Measurements from ENCODE around the gene PPP1R1B. TPM values are rescaled to one million over a fixed set of nuclear protein-coding genes. Genes with fewer than 3 reads are reported as not detected.

Gene PPP1R1B
- total and polyA plus RNA-seq, 12 donors: 0.32 to 58.0 (median 13.0) TPM; not detected in 1

GRCh38 chr17:39683295-39683939, 56.7 kb downstream of the PPP1R1B start:
- Histone ChIP-seq H3K9me3 (replicated peaks in 1 of 3) (no peaks in the 10 kb centered on the region), H3K36me3 (replicated peaks in 1 of 2) (no peaks in the 10 kb centered on the region)
- no peak for DNase-seq

GRCh38 chr17:39684369-39685192, 57.8 kb downstream of the PPP1R1B start:
- H3K9me3 ChIP-seq (replicated peaks in 1 of 3): no peaks in the 10 kb centered on the region
- 90 to 98% (median 93%) methylated on average over 12 of the region's 12 CpGs for WGBS, 4 donors
- no peaks in the 10 kb centered on the region for H3K27me3 ChIP-seq
- TF ChIP-seq POLR2A (IDR thresholded peaks at IDR 0.05) (no peak), CTCF (IDR thresholded peaks at IDR 0.05) (no peak)
- no peak overlapping the region for H3K27ac ChIP-seq
- H3K4me3 ChIP-seq: no peak overlapping the region
- intact Hi-C loops (cut with DNase I): no loop called here
- H3K4me1 ChIP-seq (replicated peaks in 1 of 2): peaks cover 8 to 14% of the 10 kb centered on the region in 2 donors
- H3K36me3 ChIP-seq (replicated peaks in 1 of 2): no peaks in the 10 kb centered on the region
- DNase-seq: no peak

More at GRCh38 chr17:39683295-39683939, 56.7 kb downstream of the PPP1R1B start:
- no peak overlapping the region for H3K4me3 ChIP-seq
- TF ChIP-seq CTCF (IDR thresholded peaks at IDR 0.05) (no peak), POLR2A (IDR thresholded peaks at IDR 0.05) (no peak)
- peaks cover 4 to 8% of the 10 kb centered on the region in 2 donors for H3K4me1 ChIP-seq (replicated peaks in 1 of 2)
- 85 to 91% (median 85%) methylated on average over 9 of the region's 9 CpGs for WGBS, 4 donors
- no peaks in the 10 kb centered on the region for H3K27me3 ChIP-seq
- intact Hi-C loops (cut with DNase I): no loop called here
- no peak overlapping the region for H3K27ac ChIP-seq

Other genes with a start within 250 kb of the PPP1R1B start
- 10 to 100 TPM; 11.5 to 41.5 (median 21.6) TPM for gene FBXL20, start 225.3 kb upstream of the PPP1R1B start, total RNA-seq
- gene FBXL20, start 225.3 kb upstream of the PPP1R1B start, polyA plus RNA-seq: 1 to 10 TPM; 3.7 to 9.1 (median 6.2) TPM
- gene MED1, start 175.7 kb upstream of the PPP1R1B start, total RNA-seq: 10 to 100 TPM; 13.5 to 29.4 (median 26.4) TPM
- 10 to 100 TPM in 1 of 3 donors, 1 to 10 TPM in 2; 3.5 to 28.7 (median 6.7) TPM for gene MED1, start 175.7 kb upstream of the PPP1R1B start, polyA plus RNA-seq
- gene CDK12, start 165.5 kb upstream of the PPP1R1B start, total RNA-seq: 100 to 1,000 TPM in 1 of 9 donors, 10 to 100 TPM in 8; 23.4 to 206 (median 44.5) TPM
- gene CDK12, start 165.5 kb upstream of the PPP1R1B start, polyA plus RNA-seq: 10 to 100 TPM in 2 of 3 donors, 1 to 10 TPM in 1; 7.2 to 37.7 (median 17.6) TPM
- not detected for gene NEUROD2, start 19.0 kb upstream of the PPP1R1B start, total RNA-seq
- under 1 TPM in 1 of 3 donors, not detected in 2; 0.08 TPM for gene NEUROD2, start 19.0 kb upstream of the PPP1R1B start, polyA plus RNA-seq
- 100 to 1,000 TPM in 3 of 9 donors, 10 to 100 TPM in 6; 38.6 to 129 (median 85.1) TPM for gene STARD3, start 10.2 kb downstream of the PPP1R1B start, total RNA-seq
- gene STARD3, start 10.2 kb downstream of the PPP1R1B start, polyA plus RNA-seq: 100 to 1,000 TPM; 101 to 220 (median 102) TPM
- gene TCAP, start 38.4 kb downstream of the PPP1R1B start, total RNA-seq: 10 to 100 TPM in 1 of 9 donors, 1 to 10 TPM in 5, under 1 TPM in 2, not detected in 1; 0.78 to 13.6 (median 1.6) TPM
- 10 to 100 TPM in 1 of 3 donors, 1 to 10 TPM in 1, under 1 TPM in 1; 0.92 to 13.4 (median 2.9) TPM for gene TCAP, start 38.4 kb downstream of the PPP1R1B start, polyA plus RNA-seq
- gene PNMT, start 41.5 kb downstream of the PPP1R1B start, total RNA-seq: 100 to 1,000 TPM in 3 of 9 donors, 10 to 100 TPM in 1, 1 to 10 TPM in 3, under 1 TPM in 1, not detected in 1; 0.47 to 366 (median 8.4) TPM
- gene PNMT, start 41.5 kb downstream of the PPP1R1B start, polyA plus RNA-seq: 100 to 1,000 TPM; 185 to 593 (median 477) TPM
- gene PGAP3, start 61.1 kb downstream of the PPP1R1B start, total RNA-seq: 10 to 100 TPM; 15.1 to 35.1 (median 22.4) TPM
- 10 to 100 TPM in 2 of 3 donors, 1 to 10 TPM in 1; 7.6 to 24.2 (median 23.0) TPM for gene PGAP3, start 61.1 kb downstream of the PPP1R1B start, polyA plus RNA-seq
- gene ERBB2, start 73.1 kb downstream of the PPP1R1B start, total RNA-seq: 10 to 100 TPM in 6 of 9 donors, 1 to 10 TPM in 3; 7.4 to 16.9 (median 12.1) TPM
- 10 to 100 TPM in 1 of 3 donors, 1 to 10 TPM in 2; 4.8 to 12.3 (median 8.3) TPM for gene ERBB2, start 73.1 kb downstream of the PPP1R1B start, polyA plus RNA-seq
- gene MIEN1, start 103.6 kb downstream of the PPP1R1B start, total RNA-seq: 100 to 1,000 TPM in 1 of 9 donors, 10 to 100 TPM in 8; 41.9 to 210 (median 47.4) TPM
- 100 to 1,000 TPM in 2 of 3 donors, 10 to 100 TPM in 1; 79.9 to 130 (median 108) TPM for gene MIEN1, start 103.6 kb downstream of the PPP1R1B start, polyA plus RNA-seq
- gene GRB7, start 111.0 kb downstream of the PPP1R1B start, total RNA-seq: 1 to 10 TPM in 1 of 9 donors, under 1 TPM in 4, not detected in 4; 0.06 to 1.2 (median 0.25) TPM
- gene GRB7, start 111.0 kb downstream of the PPP1R1B start, polyA plus RNA-seq: under 1 TPM in 2 of 3 donors, not detected in 1; 0.17 to 0.56 TPM
- gene IKZF3, start 237.4 kb downstream of the PPP1R1B start, total RNA-seq: 1 to 10 TPM in 5 of 9 donors, under 1 TPM in 4; 0.06 to 3.6 (median 1.0) TPM
- gene IKZF3, start 237.4 kb downstream of the PPP1R1B start, polyA plus RNA-seq: under 1 TPM; 0.37 to 0.88 (median 0.46) TPM
- not detected for gene ZPBP2, start 241.2 kb downstream of the PPP1R1B start, total RNA-seq
- not detected for gene ZPBP2, start 241.2 kb downstream of the PPP1R1B start, polyA plus RNA-seq

Measured in adrenal gland (tissue), 12 donors.